ENCODE results near the gene MMP25. TPM values are rescaled to one million over a fixed set of nuclear protein-coding genes. Genes with fewer than 3 reads are reported as not detected.

MMP25 gene
- total RNA-seq, 1 donor from 2014 or later: 0.89 TPM

DNA sequence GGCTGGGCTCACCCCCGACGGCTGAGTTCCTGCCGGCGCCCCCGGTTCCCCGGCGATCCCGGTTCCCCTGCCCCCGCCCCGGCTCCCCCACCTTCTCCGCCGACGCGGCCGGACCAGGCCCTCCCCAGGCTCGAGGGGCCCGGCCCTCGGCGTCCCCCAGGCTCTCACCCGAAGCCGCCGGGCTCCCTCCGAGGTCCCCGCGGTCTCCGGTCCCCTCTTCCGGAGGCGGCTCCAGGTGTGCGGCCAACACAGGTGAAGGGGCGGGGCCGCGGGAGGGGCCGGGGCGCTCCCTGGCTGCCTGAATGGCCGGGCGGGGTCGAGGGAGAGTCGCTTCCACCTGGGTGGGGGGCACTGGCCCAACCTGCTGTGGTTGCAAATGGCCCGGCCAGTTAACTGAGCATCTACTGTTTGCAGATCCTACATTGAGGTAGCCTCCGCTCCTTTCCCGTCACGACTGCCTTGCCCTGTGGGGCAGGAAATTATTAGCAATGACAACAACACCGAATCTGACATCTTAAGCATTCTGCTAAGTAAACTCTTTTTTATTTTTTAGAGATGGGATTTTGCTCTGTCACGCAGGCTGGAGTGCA lies 9.5 kb upstream of the MMP25 start, which contains the start of gene BICDL2:
Gene BICDL2 (minus strand): TSS at position 219 of the 590 bp plus-strand sequence. CDS start 1,448 bp downstream, outside the sequence.
- no peak within 1 kb of the TSS for H3K4me3 ChIP-seq (ENCODE audit: insufficient read depth, low read depth, low read length)
- H3K4me1 ChIP-seq (ENCODE audit: insufficient read depth, low read length): no peaks in the 10 kb centered on the region
- Mint-ChIP-seq H3K9me3 (ENCODE audit: unreplicated experiment) (peaks cover 3% of the 10 kb centered on the region), H3K27me3 (ENCODE audit: low read depth, unreplicated experiment) (peaks cover 42% of the 10 kb centered on the region), H3K36me3 (ENCODE audit: low read depth, unreplicated experiment) (no peaks in the 10 kb centered on the region), H3K4me1 (ENCODE audit: low read depth, unreplicated experiment) (no peaks in the 10 kb centered on the region), H3K4me3 (ENCODE audit: unreplicated experiment) (peak within 1 kb of the TSS; percentile 31), H3K27ac (ENCODE audit: unreplicated experiment) (no peak within 1 kb of the TSS)
- no peak within 1 kb of the TSS for H3K4me2 ChIP-seq (ENCODE audit: low read length)
- FAIRE-seq (no peak), DNase-seq (ENCODE audit: low read depth) (no peak)
- TF ChIP-seq, protein P1, sequence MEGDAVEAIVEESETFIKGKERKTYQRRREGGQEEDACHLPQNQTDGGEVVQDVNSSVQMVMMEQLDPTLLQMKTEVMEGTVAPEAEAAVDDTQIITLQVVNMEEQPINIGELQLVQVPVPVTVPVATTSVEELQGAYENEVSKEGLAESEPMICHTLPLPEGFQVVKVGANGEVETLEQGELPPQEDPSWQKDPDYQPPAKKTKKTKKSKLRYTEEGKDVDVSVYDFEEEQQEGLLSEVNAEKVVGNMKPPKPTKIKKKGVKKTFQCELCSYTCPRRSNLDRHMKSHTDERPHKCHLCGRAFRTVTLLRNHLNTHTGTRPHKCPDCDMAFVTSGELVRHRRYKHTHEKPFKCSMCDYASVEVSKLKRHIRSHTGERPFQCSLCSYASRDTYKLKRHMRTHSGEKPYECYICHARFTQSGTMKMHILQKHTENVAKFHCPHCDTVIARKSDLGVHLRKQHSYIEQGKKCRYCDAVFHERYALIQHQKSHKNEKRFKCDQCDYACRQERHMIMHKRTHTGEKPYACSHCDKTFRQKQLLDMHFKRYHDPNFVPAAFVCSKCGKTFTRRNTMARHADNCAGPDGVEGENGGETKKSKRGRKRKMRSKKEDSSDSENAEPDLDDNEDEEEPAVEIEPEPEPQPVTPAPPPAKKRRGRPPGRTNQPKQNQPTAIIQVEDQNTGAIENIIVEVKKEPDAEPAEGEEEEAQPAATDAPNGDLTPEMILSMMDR (IDR thresholded peaks at IDR 0.05; ENCODE audit: insufficient read depth, low read depth, low read length): no peak
- peak; percentile 66 for TF ChIP-seq EZH2 (IDR thresholded peaks at IDR 0.05; ENCODE audit: insufficient read depth, low read length)
- no peak within 1 kb of the TSS for H3K27ac ChIP-seq (ENCODE audit: low read depth, low read length)
- H3K36me3 ChIP-seq (ENCODE audit: insufficient read depth, low read length): no peaks in the 10 kb centered on the region
- H3K9me3 ChIP-seq (ENCODE audit: insufficient read depth, low read depth, low read length): no peaks in the 10 kb centered on the region
- no peak within 1 kb of the TSS for H2AFZ ChIP-seq (ENCODE audit: low read depth, low read length)
- H3K27me3 ChIP-seq (ENCODE audit: insufficient read depth, low read length): peaks cover 67% of the 10 kb centered on the region
- no peaks in the 10 kb centered on the region for H3K79me2 ChIP-seq (ENCODE audit: insufficient read depth, low read length)
- H4K20me1 ChIP-seq (ENCODE audit: insufficient read depth, low read length): no peaks in the 10 kb centered on the region
- H3K9ac ChIP-seq (ENCODE audit: low read length): no peak within 1 kb of the TSS

DNA sequence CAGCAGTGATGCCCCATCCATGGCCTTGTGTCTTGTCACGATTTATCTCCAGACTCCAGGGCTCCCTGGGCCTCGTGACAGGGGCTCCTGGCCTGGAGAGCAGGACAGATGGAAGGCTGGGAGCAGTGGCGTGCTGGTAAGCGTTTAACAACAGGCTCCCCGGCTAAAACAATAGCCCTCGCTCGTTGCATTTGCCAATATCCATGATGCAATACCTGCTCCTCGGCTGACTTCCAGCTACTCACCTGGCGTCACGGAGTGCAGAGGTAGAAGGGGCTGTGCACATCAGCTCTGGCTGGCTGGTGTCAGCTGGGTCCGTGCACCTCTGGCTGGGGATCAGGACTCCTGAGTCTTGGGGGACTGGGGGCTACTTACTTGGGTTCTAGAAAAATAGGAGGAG lies 8.1 kb upstream of the MMP25 start:
- H3K27me3 ChIP-seq (ENCODE audit: insufficient read depth, low read length): peaks cover 54% of the 10 kb centered on the region
- FAIRE-seq: no peak
- no peak overlapping the region for H3K4me3 Mint-ChIP-seq (ENCODE audit: unreplicated experiment)

More for the DNA sequence above, 8.1 kb upstream of the MMP25 start:
- no peak for DNase-seq (ENCODE audit: low read depth)
- Mint-ChIP-seq H3K9me3 (ENCODE audit: unreplicated experiment) (peaks cover 3% of the 10 kb centered on the region), H3K4me1 (ENCODE audit: low read depth, unreplicated experiment) (no peaks in the 10 kb centered on the region), H3K27ac (ENCODE audit: unreplicated experiment) (no peak overlapping the region), H3K27me3 (ENCODE audit: low read depth, unreplicated experiment) (peaks cover 40% of the 10 kb centered on the region), H3K36me3 (ENCODE audit: low read depth, unreplicated experiment) (no peaks in the 10 kb centered on the region)
- Histone ChIP-seq H3K4me1 (ENCODE audit: insufficient read depth, low read length) (no peaks in the 10 kb centered on the region), H3K36me3 (ENCODE audit: insufficient read depth, low read length) (no peaks in the 10 kb centered on the region), H3K9me3 (ENCODE audit: insufficient read depth, low read depth, low read length) (no peaks in the 10 kb centered on the region), H3K4me3 (ENCODE audit: insufficient read depth, low read depth, low read length) (no peak overlapping the region), H3K27ac (ENCODE audit: low read depth, low read length) (no peak overlapping the region), H3K4me2 (ENCODE audit: low read length) (no peak overlapping the region), H3K9ac (ENCODE audit: low read length) (no peak overlapping the region), H3K79me2 (ENCODE audit: insufficient read depth, low read length) (no peaks in the 10 kb centered on the region), H2AFZ (ENCODE audit: low read depth, low read length) (no peak overlapping the region), H4K20me1 (ENCODE audit: insufficient read depth, low read length) (no peaks in the 10 kb centered on the region)
- TF ChIP-seq, protein P1 (IDR thresholded peaks at IDR 0.05; ENCODE audit: insufficient read depth, low read depth, low read length): no peak
- TF ChIP-seq EZH2 (IDR thresholded peaks at IDR 0.05; ENCODE audit: insufficient read depth, low read length): no peak
